Peyer's patch (tissue), 4 donors: Measurements from ENCODE around the gene ERO1B. TPM values are rescaled to one million over a fixed set of nuclear protein-coding genes. Genes with fewer than 3 reads are reported as not detected.
"Not testable (repeated sequence)": the region's sequence is repeated elsewhere in the genome, so short reads cannot be mapped to it uniquely, and the experiment has no call there.

Experiments used
- DNase-seq, 3 donors: peaks; one replicate each; pipeline ENCODE4 v3.0.0-alpha.2; 2017 to 2019
- H3K27ac ChIP-seq, 4 donors: fragments of 200-600 bp; sonication (generic); one replicate each; pipeline ENCODE4 v1.5.1; 2016 to 2019
- H3K27me3 ChIP-seq, 2 donors: fragments of 200-600 bp; sonication (generic); one replicate each; pipeline ENCODE4 v1.5.1; 2019
- H3K36me3 ChIP-seq, 3 donors: fragments of 200-600 bp; sonication (generic); one replicate each; pipeline ENCODE4 v1.5.1; 2016 to 2019
- H3K4me1 ChIP-seq, 4 donors: fragments of 200-600 bp; sonication (generic); one replicate each; pipeline ENCODE4 v1.5.1; 2016 to 2019
- H3K4me3 ChIP-seq, 4 donors: fragments of 200-600 bp; sonication (generic); 1 replicate in 3 of 4; 2 replicates in 1 of 4; pipeline ENCODE4 v1.5.1; 2016 to 2019; ENCODE audit warnings: mild to moderate bottlenecking in 1 of 4
- H3K9me3 ChIP-seq, 4 donors: fragments of 200-600 bp; sonication (generic); one replicate each; pipeline ENCODE4 v1.5.1; 2016 to 2019; ENCODE audit warnings: mild to moderate bottlenecking in 1 of 4
- CTCF ChIP-seq, 6 experiments: fragments of 450-650 bp in 4 of 6; fragments of 200-600 bp in 2 of 6; sonication (generic) in 1 of 6; IDR thresholded peaks; one replicate each; pipeline ENCODE4 v1.5.1; 2017 to 2019; ENCODE audit warnings: antibody characterized with exemption in 6 of 6, mild to moderate bottlenecking in 3 of 6, moderate library complexity in 1 of 6
- POLR2A ChIP-seq, 2 donors: fragments of 450-650 bp; IDR thresholded peaks; one replicate each; pipeline ENCODE4 v1.5.1; 2017; ENCODE audit warnings: antibody characterized with exemption in 2 of 2, mild to moderate bottlenecking in 2 of 2, moderate library complexity in 2 of 2
- total RNA-seq, 4 donors: library from RNA; depleted of rRNA; stranded (reverse); fragments of >200 nt; gene quantifications; one replicate each; pipeline ENCODE4 v1.1.0, GENCODE V29; 2016

The ERO1B gene
- total RNA-seq, 4 donors from 2014 or later = 5.2 to 44.6 (median 7.9) TPM

GRCh38 chr1:236204039-236204438 lies 77.7 kb downstream of the ERO1B start:
- Histone ChIP-seq H3K4me1 (no peaks in the 10 kb centered on the region), H3K27ac (no peak overlapping the region), H3K4me3 (no peak overlapping the region), H3K36me3 (peaks cover 0 to 5% (median 0%) of the 10 kb centered on the region in 3 donors), H3K27me3 (no peaks in the 10 kb centered on the region), H3K9me3 (peaks cover 0 to 11% (median 0%) of the 10 kb centered on the region in 4 donors)
- no peak for TF ChIP-seq CTCF (IDR thresholded peaks at IDR 0.05)
- TF ChIP-seq POLR2A (IDR thresholded peaks at IDR 0.05) = no peak
- no peak for DNase-seq

- Histone ChIP-seq H3K27me3 (no peaks in the 10 kb centered on the region), H3K4me3 (no peak overlapping the region), H3K27ac (no peak overlapping the region), H3K4me1 (no peaks in the 10 kb centered on the region), H3K36me3 (peaks cover 0 to 9% (median 0%) of the 10 kb centered on the region in 3 donors), H3K9me3 (peaks cover 0 to 11% (median 0%) of the 10 kb centered on the region in 4 donors)
- TF ChIP-seq CTCF (IDR thresholded peaks at IDR 0.05) (no peak), POLR2A (IDR thresholded peaks at IDR 0.05) (no peak)
- no peak for DNase-seq
These were observed 80.0 kb downstream of the ERO1B start for GRCh38 chr1:236201786-236202185.

GRCh38 chr1:236200925-236201324 lies 80.8 kb downstream of the ERO1B start:
- H3K36me3 ChIP-seq = peaks cover 0 to 9% (median 0%) of the 10 kb centered on the region in 3 donors
- peaks cover 0 to 11% (median 0%) of the 10 kb centered on the region in 4 donors for H3K9me3 ChIP-seq
- TF ChIP-seq CTCF (IDR thresholded peaks at IDR 0.05) (no peak), POLR2A (IDR thresholded peaks at IDR 0.05) (no peak)
- DNase-seq = no peak
- no peak overlapping the region for H3K4me3 ChIP-seq
- no peaks in the 10 kb centered on the region for H3K4me1 ChIP-seq
- no peak overlapping the region for H3K27ac ChIP-seq
- no peaks in the 10 kb centered on the region for H3K27me3 ChIP-seq

GRCh38 chr1:236193184-236193583 lies 88.6 kb downstream of the ERO1B start:
- no peak for TF ChIP-seq CTCF (IDR thresholded peaks at IDR 0.05)
- Histone ChIP-seq H3K4me1 (no peaks in the 10 kb centered on the region), H3K36me3 (peaks cover 0 to 16% (median 0%) of the 10 kb centered on the region in 3 donors), H3K27me3 (no peaks in the 10 kb centered on the region), H3K9me3 (no peaks in the 10 kb centered on the region), H3K27ac (no peak overlapping the region), H3K4me3 (no peak overlapping the region)
- DNase-seq = no peak

GRCh38 chr1:236188084-236188483 lies 93.7 kb downstream of the ERO1B start:
- H3K4me3 ChIP-seq, H3K27ac ChIP-seq, DNase-seq, H3K9me3 ChIP-seq, H3K4me1 ChIP-seq, H3K27me3 ChIP-seq: not testable (repeated sequence)
- peaks cover 0 to 23% (median 0%) of the 10 kb centered on the region in 3 donors for H3K36me3 ChIP-seq

GRCh38 chr1:236186471-236186870 lies 95.3 kb downstream of the ERO1B start:
- H3K4me1 ChIP-seq, DNase-seq, H3K27me3 ChIP-seq, H3K27ac ChIP-seq, H3K9me3 ChIP-seq, H3K4me3 ChIP-seq: not testable (repeated sequence)
- peaks cover 0 to 15% (median 0%) of the 10 kb centered on the region in 3 donors for H3K36me3 ChIP-seq

GRCh38 chr1:236185687-236186086 lies 96.1 kb downstream of the ERO1B start:
- Histone ChIP-seq H3K36me3 (peaks cover 0 to 18% (median 0%) of the 10 kb centered on the region in 3 donors), H3K27me3 (no peaks in the 10 kb centered on the region), H3K4me1 (no peaks in the 10 kb centered on the region), H3K4me3 (no peak overlapping the region), H3K27ac (no peak overlapping the region), H3K9me3 (no peaks in the 10 kb centered on the region)
- DNase-seq = no peak
- TF ChIP-seq POLR2A (IDR thresholded peaks at IDR 0.05) (no peak), CTCF (IDR thresholded peaks at IDR 0.05) (no peak)
